K562 (cell line): ENCODE data around the gene KLKB1. TPM values are rescaled to one million over a fixed set of nuclear protein-coding genes. Genes with fewer than 3 reads are reported as not detected.

Experiments used
- ATAC-seq: fragments of 200-7000 bp; cut with Tn5 transposase; 3 replicates; pipeline ENCODE4 v1.9.1; 2020; ENCODE audit warnings: moderate library complexity
- BruUV-seq: library from RNA; stranded (reverse); fragments of 400-500 nt; replicated peaks from 2 replicates; lab custom pipeline; 2021; lab: Mats Ljungman, UMichigan
- CTCF ChIA-PET: fragments of 300-600 bp; formaldehyde crosslinking; extraction: SDS; loops from one replicate; lab custom pipeline; 2021; ENCODE audit warnings: low intra/inter-chr PET ratio; lab: Yijun Ruan, JAX
- POLR2A ChIA-PET: fragments of 300-600, 350-650 bp; sonication (Branson Sonifier 250); formaldehyde crosslinking; extraction: SDS; loops from one replicate; lab custom pipeline; 2021; ENCODE audit warnings: antibody characterized with exemption, inconsistent platforms; lab: Yijun Ruan, JAX
- DNase-seq, 4 experiments: peaks; one replicate each; pipeline versions ENCODE4 v3.0.0 to v3.0.0-alpha.2; 2011 to 2018; ENCODE audit warnings: low spot score in 3 of 4, mixed read lengths in 3 of 4; ENCODE audit errors: extremely low read depth in 1 of 4
- FAIRE-seq: peaks from 2 replicates; lab custom pipeline; 2011; peaks lifted over from hg19 to GRCh38; lab: Jason Lieb, UNC
- H2AFZ ChIP-seq: 2 replicates; pipeline ENCODE4 v1.6.0; 2011; ENCODE audit warnings: low read depth, low read length, control low read depth, inconsistent platforms
- H3K27ac ChIP-seq: fragments of 200-600 bp; 3 replicates; pipeline ENCODE4 v1.8.0; 2011; ENCODE audit warnings: low read depth, mild to moderate bottlenecking, control low read depth, inconsistent platforms, low read length, moderate library complexity, mixed read lengths; ENCODE audit errors: extremely low read depth
- H3K27me3 ChIP-seq, 2 experiments: fragments of 300-600 bp in 1 of 2; 2 replicates in 1 of 2; 3 replicates in 1 of 2; pipeline versions ENCODE4 v1.6.0 to v1.8.0; 2011; ENCODE audit warnings: inconsistent platforms in 2 of 2, low read length in 2 of 2, mild to moderate bottlenecking in 1 of 2, mixed read lengths in 1 of 2, moderate library complexity in 1 of 2; ENCODE audit not compliant: control insufficient read depth in 2 of 2, insufficient read depth in 2 of 2
- H3K36me3 ChIP-seq: fragments of 300-600 bp; 3 replicates; pipeline ENCODE4 v1.8.0; 2011; ENCODE audit warnings: mild to moderate bottlenecking, low read length, inconsistent platforms; ENCODE audit not compliant: control insufficient read depth, insufficient read depth
- H3K4me1 ChIP-seq, 2 experiments: fragments of 200-600 bp in 1 of 2; replicated peaks in 1 of 2; 2 replicates in 1 of 2; 3 replicates in 1 of 2; pipeline versions ENCODE4 v1.5.1 to v1.8.0; 2011; ENCODE audit warnings: inconsistent platforms in 2 of 2, low read length in 2 of 2, mild to moderate bottlenecking in 1 of 2, mixed read lengths in 1 of 2, moderate library complexity in 1 of 2; ENCODE audit not compliant: control insufficient read depth in 2 of 2, insufficient read depth in 2 of 2
- H3K4me2 ChIP-seq: 2 replicates; pipeline ENCODE4 v1.6.1; 2011; ENCODE audit warnings: low read length, control low read depth, inconsistent platforms, mixed read lengths; ENCODE audit not compliant: insufficient read depth
- H3K4me3 ChIP-seq: fragments of 200-600 bp; sonication (generic), shearing (Covaris generic); 2 replicates; pipeline ENCODE4 v1.5.1; 2016; ENCODE audit warnings: control low read depth, inconsistent platforms
- H3K79me2 ChIP-seq: fragments of 200-600 bp; 3 replicates; pipeline ENCODE4 v1.8.0; 2011; ENCODE audit warnings: low read length, inconsistent platforms; ENCODE audit not compliant: control insufficient read depth, insufficient read depth
- H3K9ac ChIP-seq, 2 experiments: 2 replicates each; pipeline versions ENCODE4 v1.6.0 to v1.6.1; 2011; ENCODE audit warnings: low read depth in 2 of 2, low read length in 2 of 2, control low read depth in 1 of 2, inconsistent platforms in 1 of 2, mild to moderate bottlenecking in 1 of 2, mixed read lengths in 1 of 2; ENCODE audit not compliant: insufficient read depth in 1 of 2
- H3K9me1 ChIP-seq: one replicate; pipeline ENCODE4 v1.6.0; 2011; ENCODE audit warnings: inconsistent platforms, mild to moderate bottlenecking, low read length, moderate library complexity; ENCODE audit not compliant: control insufficient read depth, insufficient read depth
- H3K9me3 ChIP-seq: replicated peaks from 2 replicates; pipeline ENCODE4 v1.5.1; 2011; ENCODE audit warnings: low read depth, low read length, inconsistent platforms; ENCODE audit not compliant: control insufficient read depth, insufficient read depth
- H4K20me1 ChIP-seq: replicated peaks from 2 replicates; pipeline ENCODE4 v1.6.1; 2011; ENCODE audit warnings: low read length, inconsistent platforms, mixed read lengths; ENCODE audit not compliant: control insufficient read depth, insufficient read depth
- ASH1L ChIP-seq: fragments of 450-650 bp; IDR thresholded peaks from 2 replicates; pipeline ENCODE4 v1.6.1; 2018; ENCODE audit warnings: borderline replicate concordance, mild to moderate bottlenecking, low read depth; ENCODE audit not compliant: partially characterized antibody
- BHLHE40 ChIP-seq: IDR thresholded peaks from 2 replicates; pipeline ENCODE4 v1.6.1; 2011; ENCODE audit warnings: low read length, improper control_type of control experiment
- E2F8 ChIP-seq: fragments of 450-650 bp; IDR thresholded peaks from 2 replicates; pipeline ENCODE4 v1.7.1; 2018; ENCODE audit warnings: mild to moderate bottlenecking, low read depth; ENCODE audit not compliant: partially characterized antibody
- ELF1 ChIP-seq: fragments of 200-800 bp; sonication (Bioruptor generic); IDR thresholded peaks from 2 replicates; pipeline ENCODE4 v1.6.1; 2016; ENCODE audit warnings: missing genetic modification characterization, missing compliant biosample characterization
- FOXM1 ChIP-seq, 2 experiments: fragments of 450-650 bp in 1 of 2; sonication (generic) in 1 of 2; formaldehyde crosslinking in 1 of 2; IDR thresholded peaks; 2 replicates each; pipeline versions ENCODE4 v1.6.1 to v1.9.0; 2017 to 2022; ENCODE audit warnings: low read depth in 2 of 2, mild to moderate bottlenecking in 2 of 2, missing genetic modification reagents in 1 of 2, moderate library complexity in 1 of 2
- HLTF ChIP-seq: fragments of 450-650 bp; IDR thresholded peaks from 2 replicates; pipeline ENCODE4 v1.6.1; 2016
- HOXB6 ChIP-seq: fragments of 250-450 bp; sonication (Bioruptor Pico); IDR thresholded peaks from 2 replicates; pipeline ENCODE4 v1.5.1; 2022; ENCODE audit warnings: mild to moderate bottlenecking, borderline replicate concordance
- KDM1A ChIP-seq, 2 experiments: fragments of 450-650 bp; IDR thresholded peaks; 2 replicates each; pipeline ENCODE4 v1.6.1; 2016; ENCODE audit warnings: mild to moderate bottlenecking in 2 of 2
- RAD51 ChIP-seq: fragments of 450-650 bp; IDR thresholded peaks from 2 replicates; pipeline ENCODE4 v1.7.1; 2016; ENCODE audit warnings: low read depth, mild to moderate bottlenecking, borderline replicate concordance
- SIN3B ChIP-seq: fragments of 450-650 bp; IDR thresholded peaks from 2 replicates; pipeline ENCODE4 v1.6.1; 2017; ENCODE audit warnings: low read depth, mild to moderate bottlenecking, moderate library complexity
- SLC30A9 ChIP-seq: fragments of 250-450 bp; sonication (Bioruptor Pico); IDR thresholded peaks from 2 replicates; pipeline ENCODE4 v1.8.0; 2022; ENCODE audit warnings: mild to moderate bottlenecking, moderate library complexity
- SMAD2 ChIP-seq: fragments of 150-350 bp; IDR thresholded peaks from 2 replicates; pipeline ENCODE4 v1.6.1; 2014; ENCODE audit warnings: low read depth, mild to moderate bottlenecking, low read length
- SREBF1 ChIP-seq: fragments of 150-350 bp; IDR thresholded peaks from 2 replicates; pipeline ENCODE4 v1.6.1; 2014; ENCODE audit warnings: antibody characterized with exemption, low read depth, low read length, borderline replicate concordance
- TEAD1 ChIP-seq, 2 experiments: fragments of 450-650 bp in 1 of 2; sonication (generic) in 1 of 2; formaldehyde crosslinking; IDR thresholded peaks; 2 replicates each; pipeline versions ENCODE4 v1.4.0 to v1.8.0; 2020 to 2022; ENCODE audit warnings: mild to moderate bottlenecking in 2 of 2, missing genetic modification reagents in 1 of 2
- ZHX1 ChIP-seq: fragments of 150-350 bp; conservative IDR thresholded peaks from 2 replicates; pipeline ENCODE4 v1.6.1; 2014; ENCODE audit warnings: low read length
- ZNF175 ChIP-seq: fragments of 200-800 bp; sonication (Bioruptor generic); IDR thresholded peaks from 2 replicates; pipeline ENCODE4 v1.6.1; 2016; ENCODE audit warnings: low read depth, mild to moderate bottlenecking, missing genetic modification characterization, missing compliant biosample characterization
- ZNF41 ChIP-seq: fragments of 250-450 bp; sonication (Bioruptor Pico); conservative IDR thresholded peaks from 2 replicates; pipeline ENCODE4 v1.4.0; 2020; ENCODE audit warnings: mild to moderate bottlenecking
- WGBS: fragments of 100-300 bp; shearing (Covaris generic); methylation state at CpG from one replicate; pipeline ENCODE4 v1.1.6; 2016; ENCODE audit warnings: low coverage, mixed read lengths; ENCODE audit not compliant: insufficient coverage; ENCODE audit errors: missing lambda C conversion rate; 5-methylcytosine and 5-hydroxymethylcytosine counted together
- in situ Hi-C: fragments of 300-500 bp; cut with MboI; formaldehyde crosslinking; loops from 4 replicates; pipeline ENCODE4 v1.15.0; 2018; ENCODE audit warnings: inconsistent platforms, mixed read lengths
- intact Hi-C: fragments of 100-400 bp; cut with micrococcal nuclease; formaldehyde crosslinking; loops from 2 replicates; pipeline ENCODE4 v1.14.2; 2022
- polyA plus RNA-seq, 8 experiments: library from polyadenylated mRNA; depleted of rRNA in 4 of 8; stranded (reverse) in 5 of 8; unstranded in 3 of 8; fragments of >200 nt; fragmentation: Nextera tagmentation in 2 of 8; fragmentation: Illumina TruSeq in 1 of 8; extraction: Ambion mirVana in 2 of 8; extraction: Trizol in 1 of 8; gene quantifications; 2 replicates each; pipeline versions ENCODE4 v1.2.1 to v1.2.3, GENCODE V29; 2011 to 2014; ENCODE audit warnings: inconsistent platforms in 1 of 8, missing spikeins in 1 of 8
- total RNA-seq, 7 experiments: library from RNA; depleted of rRNA in 6 of 7; stranded (reverse); fragments of >200 nt in 6 of 7; fragmentation: Illumina TruSeq in 2 of 7; extraction: Trizol in 2 of 7; gene quantifications; 2 replicates each; pipeline versions ENCODE4 v1.2.1 to v1.2.3, GENCODE V29; 2011 to 2021; ENCODE audit warnings: low replicate concordance in 1 of 7

Gene KLKB1
- total and polyA plus RNA-seq, 9 of the 15 experiments (the other 6 are each of a cell fraction or from before 2014, with no cell fraction given) = 0.27 TPM; not detected in 8

GRCh38 chr4:186240848-186241491 is 13.7 kb downstream of the KLKB1 start:
- no TSS peak for BruUV-seq
- WGBS = 0% methylated on average over 7 of the region's 7 CpGs
- FAIRE-seq (no peak), ATAC-seq (no peak), DNase-seq (no peak)
- H2AFZ ChIP-seq = no peak overlapping the region
- H3K27me3 ChIP-seq = peaks cover 3 to 8% of the 10 kb centered on the region in 2 experiments; a peak in 4 of 5 replicates
- ChIA-PET CTCF (no interaction called here), POLR2A (no interaction called here)
- no peaks in the 10 kb centered on the region for H3K79me2 ChIP-seq
- in situ Hi-C loops (no loop called here), intact Hi-C loops (no loop called here)
- no peak for TF ChIP-seq SREBF1
- no peak for TF ChIP-seq RAD51
- no peak for TF ChIP-seq KDM1A (IDR thresholded peaks at IDR 0.05)
- TF ChIP-seq ASH1L = no peak
- TF ChIP-seq SMAD2 = no peak
- TF ChIP-seq ZNF175 (CRISPR knock-in tag) = no peak
- no peak for TF ChIP-seq ELF1 (tag)
- no peak for TF ChIP-seq BHLHE40
- no peak for TF ChIP-seq FOXM1 (IDR thresholded peaks at IDR 0.05; ENCODE audit: low read depth)
- TF ChIP-seq FOXM1 (CRISPR knock-in tag; IDR thresholded peaks at IDR 0.05; ENCODE audit: low read depth) = no peak
- TF ChIP-seq HLTF = no peak
- no peak for TF ChIP-seq TEAD1 (CRISPR knock-in tag; IDR thresholded peaks at IDR 0.05)
- no peak for TF ChIP-seq HOXB6
- no peak for TF ChIP-seq ZHX1
- no peak for TF ChIP-seq SIN3B
- TF ChIP-seq E2F8 = no peak
- TF ChIP-seq SLC30A9 (CRISPR knock-in tag) = no peak
- no peak for TF ChIP-seq ZNF41
- H3K36me3 ChIP-seq = no peaks in the 10 kb centered on the region
- no peaks in the 10 kb centered on the region for H3K9me1 ChIP-seq
- no peaks in the 10 kb centered on the region for H3K9me3 ChIP-seq
- H4K20me1 ChIP-seq = no peaks in the 10 kb centered on the region
- H3K9ac ChIP-seq = no peak overlapping the region
- H3K4me2 ChIP-seq = no peak overlapping the region
- H3K4me3 ChIP-seq = no peak overlapping the region
- H3K27ac ChIP-seq = no peak overlapping the region
- no peaks in the 10 kb centered on the region for H3K4me1 ChIP-seq
